HG03565 (cell line): Measurements from ENCODE around the gene SNX14.
A peak's percentile ranks its signal among the peaks of the same experiment; 100 is the strongest.
"Not testable (repeated sequence)": the region's sequence is repeated elsewhere in the genome, so short reads cannot be mapped to it uniquely, and the experiment has no call there.

Experiments used
- ATAC-seq: cut with Tn5 transposase; IDR thresholded peaks from one replicate; pipeline ENCODE4 v1.9.1; 2021; ENCODE audit warnings: mild to moderate bottlenecking, moderate library complexity; ENCODE audit not compliant: unreplicated experiment

Gene SNX14, protein sequence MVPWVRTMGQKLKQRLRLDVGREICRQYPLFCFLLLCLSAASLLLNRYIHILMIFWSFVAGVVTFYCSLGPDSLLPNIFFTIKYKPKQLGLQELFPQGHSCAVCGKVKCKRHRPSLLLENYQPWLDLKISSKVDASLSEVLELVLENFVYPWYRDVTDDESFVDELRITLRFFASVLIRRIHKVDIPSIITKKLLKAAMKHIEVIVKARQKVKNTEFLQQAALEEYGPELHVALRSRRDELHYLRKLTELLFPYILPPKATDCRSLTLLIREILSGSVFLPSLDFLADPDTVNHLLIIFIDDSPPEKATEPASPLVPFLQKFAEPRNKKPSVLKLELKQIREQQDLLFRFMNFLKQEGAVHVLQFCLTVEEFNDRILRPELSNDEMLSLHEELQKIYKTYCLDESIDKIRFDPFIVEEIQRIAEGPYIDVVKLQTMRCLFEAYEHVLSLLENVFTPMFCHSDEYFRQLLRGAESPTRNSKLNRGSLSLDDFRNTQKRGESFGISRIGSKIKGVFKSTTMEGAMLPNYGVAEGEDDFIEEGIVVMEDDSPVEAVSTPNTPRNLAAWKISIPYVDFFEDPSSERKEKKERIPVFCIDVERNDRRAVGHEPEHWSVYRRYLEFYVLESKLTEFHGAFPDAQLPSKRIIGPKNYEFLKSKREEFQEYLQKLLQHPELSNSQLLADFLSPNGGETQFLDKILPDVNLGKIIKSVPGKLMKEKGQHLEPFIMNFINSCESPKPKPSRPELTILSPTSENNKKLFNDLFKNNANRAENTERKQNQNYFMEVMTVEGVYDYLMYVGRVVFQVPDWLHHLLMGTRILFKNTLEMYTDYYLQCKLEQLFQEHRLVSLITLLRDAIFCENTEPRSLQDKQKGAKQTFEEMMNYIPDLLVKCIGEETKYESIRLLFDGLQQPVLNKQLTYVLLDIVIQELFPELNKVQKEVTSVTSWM

DNA sequence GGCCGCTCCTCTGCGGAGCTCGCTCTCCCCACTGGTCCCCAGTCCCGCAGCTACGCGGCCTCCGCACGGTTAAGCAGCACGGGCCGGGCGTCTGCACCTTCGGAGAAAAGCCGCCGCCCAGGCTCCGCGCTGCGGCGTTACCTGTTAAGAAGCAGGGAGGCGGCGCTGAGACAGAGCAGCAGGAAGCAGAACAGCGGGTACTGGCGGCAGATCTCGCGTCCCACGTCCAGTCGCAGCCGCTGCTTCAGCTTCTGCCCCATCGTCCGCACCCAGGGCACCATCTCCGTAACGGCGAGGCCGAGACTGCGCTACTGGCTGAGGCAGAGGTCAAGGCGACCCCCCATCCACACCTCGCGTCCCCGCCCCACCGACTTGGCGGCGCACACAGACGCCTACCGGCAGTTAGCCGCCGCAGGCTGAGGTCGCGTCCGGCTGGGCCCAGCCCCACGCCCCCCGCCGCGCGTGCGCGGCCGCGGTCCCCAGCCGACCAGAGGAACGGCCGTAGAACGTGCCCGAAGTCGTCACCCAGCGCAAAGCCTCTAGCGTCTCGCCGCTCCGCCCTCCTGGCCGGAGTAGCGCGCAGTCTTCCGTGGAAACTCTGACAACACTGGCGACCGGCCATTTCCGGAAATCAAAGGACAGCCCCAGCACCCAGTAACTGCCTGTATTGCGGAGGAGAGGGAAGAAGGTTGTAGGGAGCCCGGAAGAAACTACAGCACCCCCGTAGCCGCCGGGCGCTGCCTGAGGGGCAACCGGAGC is at the start of gene SNX14:
TSS of gene SNX14 (minus strand) at position 421 of the 759 bp plus-strand sequence. CDS start at position 281, 140 bp downstream.
- ATAC-seq, result peak; percentile 90

DNA sequence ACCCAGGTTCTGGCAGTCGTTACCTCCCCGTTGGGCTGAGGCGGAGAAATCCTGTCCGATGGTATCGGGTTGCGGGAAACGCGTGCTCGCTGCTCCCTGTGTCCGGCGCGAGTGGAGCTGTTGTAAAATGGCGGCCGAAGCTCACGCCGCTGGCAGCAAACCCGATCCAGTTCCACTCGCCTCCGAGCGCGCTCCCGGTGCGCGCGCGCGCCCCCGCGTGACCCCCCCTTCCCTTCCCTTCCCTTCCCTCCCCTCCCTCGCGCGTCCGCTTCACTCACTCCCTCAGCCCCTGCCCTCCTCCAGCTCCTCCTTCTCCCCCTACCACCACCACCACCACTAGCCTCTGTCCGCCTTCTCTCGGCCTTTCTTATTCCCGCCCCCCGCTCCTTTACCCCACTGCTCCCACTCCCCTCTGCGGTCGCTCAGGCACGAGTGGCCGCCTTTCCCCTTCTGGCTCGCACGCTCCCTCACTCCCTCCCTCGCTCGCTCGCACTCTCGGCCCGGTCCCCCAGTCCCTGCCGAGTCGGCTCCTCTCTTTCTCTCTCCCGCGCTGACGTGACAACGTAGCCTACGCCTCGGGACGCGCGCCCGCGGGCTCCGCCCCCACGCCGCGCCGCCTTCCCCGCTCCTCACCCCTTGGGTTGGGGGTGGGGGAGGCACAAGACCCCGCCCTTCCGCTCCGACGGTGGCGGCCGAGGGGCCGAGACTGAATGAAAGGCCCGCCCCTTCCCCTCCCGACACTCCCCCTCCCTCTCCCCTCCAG is 49.3 kb upstream of the SNX14 start, which contains the start of gene SYNCRIP:
TSS of gene SYNCRIP (minus strand) at position 113 of the 763 bp plus-strand sequence. CDS start 1,447 bp downstream, outside the sequence.
- peak; percentile 66 for ATAC-seq

DNA sequence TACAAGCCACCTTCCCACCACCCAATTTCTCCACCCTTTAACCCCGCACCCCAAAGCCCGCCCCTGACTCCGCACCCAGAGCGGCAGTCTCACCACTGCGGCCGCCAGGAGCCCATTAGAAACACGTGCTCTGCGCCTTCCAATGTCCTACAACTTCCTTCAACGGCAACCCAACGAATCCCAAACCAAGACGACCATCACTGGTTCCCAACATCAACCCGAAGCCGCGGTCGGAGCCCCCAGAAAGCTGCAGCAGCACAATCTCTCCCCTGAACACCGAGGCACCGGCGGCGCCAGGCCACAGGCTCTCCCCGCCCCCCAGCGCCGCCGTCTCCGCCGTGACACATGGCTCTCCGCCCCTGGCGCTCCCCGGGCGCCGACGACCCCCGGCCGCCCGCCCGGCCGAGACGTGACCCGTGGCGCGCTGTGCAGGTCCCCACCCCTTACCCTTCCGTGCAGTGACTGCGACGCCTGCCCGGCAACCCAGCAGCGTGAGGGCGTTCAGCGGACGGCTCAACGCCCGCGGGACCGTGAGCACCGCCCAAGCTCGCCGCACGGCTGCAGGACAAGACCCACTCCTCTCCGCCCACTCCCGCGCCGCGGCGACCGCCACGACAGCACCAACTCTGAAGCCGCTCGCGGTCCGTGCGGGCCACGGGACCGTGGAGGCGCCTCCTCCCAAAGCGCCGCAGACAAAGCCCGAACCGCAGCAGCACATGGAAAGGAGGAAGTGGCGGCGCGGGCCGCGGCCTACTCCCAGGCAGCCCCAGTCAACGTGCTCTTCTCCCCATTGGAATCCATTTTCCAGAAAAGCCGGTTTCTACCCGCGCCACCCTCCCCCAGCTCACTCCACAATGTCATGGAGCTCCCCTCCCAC is 48.5 kb upstream of the SNX14 start:
- ATAC-seq, result no peak

DNA sequence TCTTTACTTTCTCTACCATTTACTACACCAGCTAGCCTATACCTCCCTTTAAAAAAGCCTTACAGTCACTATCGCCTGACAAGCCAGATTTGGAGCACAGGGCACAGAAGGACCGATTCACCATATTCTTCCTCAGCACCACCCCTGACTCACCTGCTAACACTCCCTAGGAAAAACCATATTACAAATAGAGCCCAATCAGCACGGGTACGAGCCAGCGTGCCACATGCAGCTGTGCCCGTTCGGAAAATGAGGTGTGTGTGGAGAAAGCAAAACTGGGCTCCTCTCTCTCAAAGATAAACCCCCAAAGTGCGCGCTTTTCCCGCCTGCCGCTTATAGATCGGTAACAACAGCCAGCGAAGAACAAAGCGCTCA is 47.9 kb upstream of the SNX14 start:
- no peak for ATAC-seq

DNA sequence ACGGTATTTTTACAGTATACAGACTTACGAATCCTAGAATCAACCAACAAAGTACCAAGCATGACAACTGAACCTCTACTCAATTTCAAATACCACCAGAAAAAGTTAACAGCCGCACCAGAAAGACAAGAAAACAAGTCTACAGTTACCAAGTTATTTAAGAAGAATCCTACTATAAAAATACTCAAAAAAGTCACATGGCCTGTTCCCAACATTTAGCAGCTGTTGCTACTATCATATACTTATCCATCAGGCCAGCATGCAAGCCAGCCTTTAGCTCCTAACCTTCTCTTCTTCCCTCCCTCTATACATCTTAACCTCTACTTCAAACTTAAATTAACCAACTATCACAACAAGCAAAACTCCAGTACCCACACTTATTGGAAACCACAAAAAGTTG is 47.2 kb upstream of the SNX14 start:
- no peak for ATAC-seq

DNA sequence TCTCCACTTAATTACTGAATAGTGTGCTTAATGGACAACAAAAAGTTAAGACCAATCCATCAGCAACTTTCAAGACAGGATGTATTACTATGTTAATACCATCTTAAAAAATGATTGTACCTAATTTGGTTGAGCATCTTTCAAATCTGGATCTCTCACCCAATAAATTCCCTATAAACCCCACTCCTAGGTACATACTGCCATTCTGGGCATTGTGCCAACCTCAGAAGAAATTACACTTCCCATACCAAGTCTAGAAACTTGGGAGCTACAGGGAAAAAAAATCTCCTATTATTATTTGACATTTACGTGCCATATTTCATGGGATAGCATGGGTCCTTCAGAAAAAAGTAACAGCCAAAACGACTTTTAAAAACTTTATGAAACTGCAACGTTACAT is 43.9 kb upstream of the SNX14 start:
- ATAC-seq, result no peak

DNA sequence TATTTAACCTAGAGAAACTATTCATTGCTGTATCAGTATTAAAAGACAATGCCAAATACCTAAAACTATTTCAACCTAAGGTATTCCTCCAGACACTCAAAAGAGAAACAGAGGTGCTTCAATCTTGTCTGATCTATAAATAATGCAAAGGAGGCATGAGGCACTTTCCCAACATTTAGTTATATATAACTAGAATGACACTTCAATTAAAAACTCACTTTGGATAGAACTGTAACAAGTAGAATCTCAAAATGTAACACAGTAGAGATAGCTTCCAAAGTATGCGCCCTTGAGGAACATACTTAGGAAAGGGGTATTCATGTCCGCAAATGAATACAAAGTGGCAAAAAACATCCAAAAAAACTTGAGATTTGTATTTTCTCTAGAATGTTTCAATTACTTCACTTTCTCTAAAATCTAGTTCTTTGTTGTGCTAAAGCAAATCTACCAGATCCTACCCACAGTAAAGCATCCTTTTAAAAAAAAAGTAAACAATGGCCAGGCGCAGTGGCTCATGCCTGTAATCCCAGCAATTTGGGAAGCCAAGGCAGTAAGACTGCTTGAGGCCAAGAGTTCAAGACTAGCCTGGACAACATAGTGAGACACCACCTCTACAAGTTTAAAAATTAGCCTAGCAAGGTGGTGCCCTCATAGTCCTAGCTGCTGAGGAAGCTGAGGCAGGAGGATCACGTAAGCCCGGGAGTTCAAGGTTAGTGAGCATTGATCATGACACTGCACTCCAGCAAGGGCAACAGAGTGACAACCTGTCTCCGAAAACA is 38.7 kb upstream of the SNX14 start:
- no peak for ATAC-seq

DNA sequence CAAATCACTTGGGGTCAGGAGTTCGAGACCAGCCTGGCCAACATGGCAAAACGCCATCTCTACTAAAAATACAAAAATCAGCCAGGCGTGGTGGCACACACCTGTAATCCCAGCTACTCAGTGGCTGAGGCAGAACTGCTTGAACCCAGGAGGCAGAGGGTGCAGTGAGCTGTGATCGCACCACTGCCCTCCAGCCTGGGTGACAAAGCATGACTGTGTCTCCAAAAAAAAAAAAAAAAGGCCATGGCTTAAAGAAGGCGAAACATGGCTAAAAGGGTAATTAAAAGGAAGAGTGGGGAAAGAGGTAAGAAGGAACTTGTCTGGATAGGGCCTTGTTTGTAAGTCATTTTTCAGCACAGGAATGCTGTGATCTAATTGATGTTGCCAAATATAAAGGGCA is 37.5 kb upstream of the SNX14 start:
- ATAC-seq, result not testable (repeated sequence)

DNA sequence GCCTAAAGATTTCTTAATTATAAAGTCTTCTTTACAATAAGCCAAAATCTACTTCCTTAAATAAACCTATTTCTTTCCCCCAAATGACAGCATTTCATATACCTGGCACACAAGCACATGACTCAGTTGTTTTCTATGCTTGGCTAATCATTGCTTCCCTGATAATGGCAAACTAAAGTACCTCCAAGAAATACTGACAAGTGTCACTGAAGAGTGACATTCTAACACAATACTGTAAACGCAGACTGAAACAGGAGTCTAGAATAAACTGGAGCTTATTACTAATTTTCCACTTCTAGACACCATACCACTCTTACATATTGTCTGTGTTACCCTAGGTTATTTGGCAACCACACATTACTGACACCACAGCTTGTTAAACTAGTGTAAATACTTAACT is 34.7 kb upstream of the SNX14 start:
- ATAC-seq, result no peak

DNA sequence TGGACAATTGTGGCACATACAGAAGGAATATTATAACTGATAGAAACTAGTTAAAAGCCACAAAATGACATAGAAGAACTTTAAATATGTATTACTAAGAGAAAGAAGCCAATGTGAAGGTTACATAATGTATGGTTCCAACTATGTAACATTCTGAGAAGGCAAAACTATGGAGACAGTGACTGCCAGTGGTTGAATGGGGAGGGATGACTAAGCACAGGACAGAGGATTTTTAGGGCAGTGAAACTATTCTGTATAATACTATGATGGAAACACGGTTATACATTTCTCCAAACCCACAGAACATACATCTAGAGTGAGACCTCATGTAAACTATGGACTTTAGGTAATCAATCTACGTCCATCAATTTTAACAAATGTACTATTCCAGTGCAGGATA is 26.6 kb upstream of the SNX14 start:
- ATAC-seq, result no peak

DNA sequence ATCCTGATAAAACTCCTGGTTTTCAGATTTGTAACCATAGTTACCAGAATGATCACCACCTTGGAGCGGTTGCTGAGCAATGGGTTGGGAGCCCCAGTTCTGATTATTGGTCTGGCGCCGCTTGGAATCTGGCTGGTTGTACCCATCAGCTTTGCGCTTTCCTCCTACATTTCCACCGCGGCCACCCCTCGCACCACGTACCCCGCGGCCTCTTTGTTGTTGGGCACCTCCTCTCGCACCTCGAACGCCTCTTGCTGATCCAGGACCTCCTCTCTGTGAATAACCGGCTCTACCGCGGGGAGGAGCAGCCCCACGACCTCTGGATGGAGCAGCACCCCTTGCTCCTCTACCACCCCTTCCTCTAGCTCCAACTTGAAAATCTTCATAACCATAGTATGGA is 21.1 kb upstream of the SNX14 start:
- no peak for ATAC-seq

DNA sequence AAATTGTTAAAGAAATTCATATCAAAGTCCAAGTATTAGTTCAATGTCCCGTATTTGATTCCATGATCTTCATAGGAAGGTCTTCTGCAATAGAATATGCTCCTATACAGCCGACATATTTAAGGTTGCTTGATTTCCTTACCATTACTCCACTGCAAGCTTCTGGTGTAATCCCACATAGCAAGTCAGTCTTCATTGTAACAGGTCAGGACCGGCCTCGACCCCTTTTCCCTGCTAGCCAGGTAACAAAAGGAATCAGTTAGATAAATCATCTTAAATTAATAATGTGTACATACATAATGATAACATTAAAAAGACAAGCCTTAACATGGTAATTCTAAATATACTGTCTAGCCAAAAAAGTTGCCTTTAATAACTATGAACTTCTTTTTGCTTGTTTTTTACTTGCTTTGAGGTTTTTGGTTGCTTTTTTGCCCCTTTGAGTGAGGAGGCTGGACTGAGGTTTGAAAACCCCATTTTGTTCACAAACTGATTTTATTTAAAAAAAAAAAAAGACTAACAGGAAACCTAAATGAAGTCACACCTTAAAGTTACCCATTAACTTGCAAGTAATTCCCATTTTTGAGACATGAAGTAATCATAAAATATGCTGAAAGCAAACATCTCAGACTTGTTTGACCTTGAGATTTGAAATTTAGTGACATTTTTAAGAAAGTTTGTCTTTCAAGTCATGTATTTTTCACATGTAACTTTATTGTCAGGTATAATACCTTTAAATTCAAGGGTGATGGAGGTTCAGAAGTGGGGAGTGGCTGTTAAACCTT is 19.2 kb upstream of the SNX14 start:
- ATAC-seq, result no peak

DNA sequence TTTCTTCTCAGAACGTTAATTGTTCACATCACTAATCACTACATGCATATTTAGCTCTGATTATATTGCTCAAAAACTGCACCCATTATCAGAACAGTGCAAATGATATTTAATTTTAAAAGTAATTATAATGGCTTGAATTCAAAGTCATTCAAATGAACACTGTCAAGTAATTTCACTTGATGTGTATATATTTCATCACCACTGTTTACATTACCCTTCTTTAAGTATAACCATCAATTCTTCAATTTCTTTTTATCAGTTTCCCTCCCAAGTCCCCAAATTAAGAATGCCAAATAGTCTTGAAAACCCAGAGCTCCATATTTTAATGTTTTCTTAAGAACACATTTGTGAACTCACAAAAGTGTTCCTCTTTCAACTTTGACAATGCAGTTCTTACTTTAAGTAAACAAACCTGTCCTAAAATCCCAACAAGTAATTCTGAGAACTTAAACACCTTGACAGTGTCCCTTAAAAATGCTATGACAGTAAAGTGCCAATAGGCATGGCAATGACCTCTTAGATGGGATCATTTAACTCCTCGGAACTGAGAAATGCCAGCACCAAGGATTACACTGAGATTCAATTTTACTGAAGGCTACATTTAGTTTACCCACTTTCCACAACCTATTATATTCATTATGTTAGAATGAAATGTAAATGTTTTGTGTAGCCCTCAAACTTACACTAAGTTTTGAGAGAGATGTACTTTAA is 16.7 kb upstream of the SNX14 start:
- no peak for ATAC-seq

DNA sequence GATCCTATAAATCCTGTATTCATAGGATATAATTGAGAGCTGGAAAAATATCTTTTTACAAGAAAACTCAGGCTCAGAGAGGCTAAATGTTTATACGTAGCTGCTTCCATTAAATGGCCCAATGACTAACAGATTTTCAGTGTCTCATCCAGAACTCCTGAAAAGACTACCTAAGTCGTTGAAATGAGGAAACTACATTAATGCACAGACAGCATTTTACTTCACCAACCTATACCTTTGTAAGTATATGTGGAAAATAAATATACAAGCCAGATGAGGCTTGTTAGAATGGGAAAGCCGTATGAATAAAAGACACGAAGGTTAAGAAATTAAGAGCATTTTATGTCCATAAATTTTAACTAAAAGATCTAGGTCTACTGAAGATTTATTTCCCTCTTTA is 8.4 kb upstream of the SNX14 start:
- ATAC-seq, result no peak

DNA sequence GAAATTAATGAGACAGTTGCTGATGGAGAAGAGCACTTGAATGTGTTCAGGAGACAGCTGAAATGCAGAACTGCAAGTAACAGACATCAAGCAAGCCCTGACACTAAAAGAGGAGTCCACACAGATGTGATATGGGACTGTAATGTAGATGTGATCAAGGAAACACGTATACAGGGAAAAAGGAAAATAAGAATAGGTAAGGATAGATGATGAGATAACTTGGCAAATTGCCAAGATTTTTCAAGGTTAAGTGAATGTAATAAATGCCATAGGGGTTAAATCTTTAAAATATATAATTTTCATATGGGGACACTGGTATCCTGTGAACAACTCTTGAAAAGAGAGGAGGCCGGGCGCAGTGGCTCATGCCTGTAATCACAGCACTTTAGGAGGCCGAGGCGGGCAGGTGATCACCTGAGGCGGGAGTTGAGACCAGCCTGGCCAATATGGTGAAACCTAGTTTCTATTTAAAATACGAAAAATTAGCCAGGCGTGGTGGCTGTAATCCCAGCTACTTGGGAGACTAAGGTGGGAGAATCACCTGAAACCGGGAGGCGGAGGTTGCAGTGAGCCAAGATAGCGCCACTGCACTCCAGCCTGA is 7.2 kb upstream of the SNX14 start:
- no peak for ATAC-seq

DNA sequence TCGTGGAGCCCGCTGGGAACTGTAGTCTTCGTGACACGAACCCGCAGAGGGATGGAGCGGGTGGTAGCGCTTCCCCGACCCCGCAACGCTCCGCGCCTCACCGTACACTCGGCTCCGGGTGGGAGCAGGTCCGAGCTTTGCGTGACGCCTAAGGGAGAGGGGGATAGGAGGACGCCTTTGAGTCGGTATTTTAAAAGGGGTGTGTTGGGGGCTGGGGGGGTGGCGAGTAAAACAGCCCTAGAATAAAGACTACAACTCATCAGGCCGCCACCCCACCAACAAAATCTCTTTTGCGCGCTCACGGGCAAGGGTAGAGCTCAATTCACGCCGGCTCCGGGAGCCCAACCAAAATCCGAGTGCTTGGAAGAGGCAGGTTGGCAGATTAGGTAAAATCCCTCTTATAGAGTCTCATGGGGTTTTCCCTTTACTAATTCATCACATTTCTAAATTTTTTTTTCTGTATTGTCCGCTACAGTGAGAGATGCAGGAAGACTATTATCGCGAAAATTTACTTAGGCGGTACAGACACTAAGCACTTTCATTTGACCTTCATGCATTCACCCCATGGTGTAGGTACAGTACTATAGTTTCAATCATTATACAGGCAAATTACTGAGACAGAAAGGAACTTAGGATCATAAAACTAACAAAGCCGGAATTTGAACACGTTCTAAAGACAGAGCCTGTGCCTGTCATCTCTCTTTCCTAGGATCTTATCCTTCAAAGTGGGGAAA is 706 bp upstream of the SNX14 start:
- no peak for ATAC-seq
